ENCODE measurements around the gene FIGNL2.

GRCh38 chr12:51815571-51815970 lies 32.9 kb downstream of the FIGNL2 start:
- TF ChIP-seq POLR2A (IDR thresholded peaks at IDR 0.05) (no peak), CTCF (IDR thresholded peaks at IDR 0.05) (no peak), POLR2AphosphoS5 (IDR thresholded peaks at IDR 0.05) (no peak), EP300 (IDR thresholded peaks at IDR 0.05) (no peak)
